ENCODE data around the gene PHLDB2.

DNA sequence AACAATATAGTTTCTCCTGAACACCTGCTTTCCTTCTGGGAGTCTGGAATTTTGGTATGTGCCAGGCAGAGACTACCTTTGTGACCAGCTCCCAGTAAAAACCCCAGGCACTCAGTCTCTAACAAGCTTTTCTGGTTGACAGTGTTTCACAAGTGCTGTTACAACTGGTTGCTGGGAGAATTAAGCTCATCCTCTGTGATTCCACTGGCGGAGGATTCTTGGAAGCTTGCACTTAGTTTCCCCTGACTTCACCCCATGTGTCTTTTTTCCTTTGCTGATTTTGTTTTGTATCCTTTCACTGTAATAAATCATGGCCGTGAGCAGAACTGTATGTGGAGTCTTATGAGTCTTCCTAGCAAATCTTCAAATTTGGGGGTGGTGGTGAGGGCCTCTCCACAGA lies 134.0 kb downstream of the PHLDB2 start:
- TF ChIP-seq HDGF (IDR thresholded peaks at IDR 0.05; ENCODE audit: borderline replicate concordance), result no peak
- no peak for TF ChIP-seq FOXA1 (IDR thresholded peaks at IDR 0.05)
- no peak for TF ChIP-seq CTBP1 (IDR thresholded peaks at IDR 0.05; ENCODE audit: borderline replicate concordance)
- TF ChIP-seq SP1 (IDR thresholded peaks at IDR 0.05), result no peak
- no peak for TF ChIP-seq BHLHE40 (IDR thresholded peaks at IDR 0.05; ENCODE audit: borderline replicate concordance)
- TF ChIP-seq, protein P1, sequence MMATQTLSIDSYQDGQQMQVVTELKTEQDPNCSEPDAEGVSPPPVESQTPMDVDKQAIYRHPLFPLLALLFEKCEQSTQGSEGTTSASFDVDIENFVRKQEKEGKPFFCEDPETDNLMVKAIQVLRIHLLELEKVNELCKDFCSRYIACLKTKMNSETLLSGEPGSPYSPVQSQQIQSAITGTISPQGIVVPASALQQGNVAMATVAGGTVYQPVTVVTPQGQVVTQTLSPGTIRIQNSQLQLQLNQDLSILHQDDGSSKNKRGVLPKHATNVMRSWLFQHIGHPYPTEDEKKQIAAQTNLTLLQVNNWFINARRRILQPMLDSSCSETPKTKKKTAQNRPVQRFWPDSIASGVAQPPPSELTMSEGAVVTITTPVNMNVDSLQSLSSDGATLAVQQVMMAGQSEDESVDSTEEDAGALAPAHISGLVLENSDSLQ (IDR thresholded peaks at IDR 0.05), result no peak

Measured in HEK293T (cell line).